Neuronal stem cell (in vitro differentiated cells): Measurements from ENCODE around the gene PROM2.
"Not testable (repeated sequence)": the region's sequence is repeated elsewhere in the genome, so short reads cannot be mapped to it uniquely, and the experiment has no call there.

Source experiments
- DNase-seq: peaks from one replicate; pipeline ENCODE4 v3.0.0-alpha.2; 2013; ENCODE audit warnings: low spot score
- H2AFZ ChIP-seq: one replicate; pipeline ENCODE4 v1.6.1; 2013; ENCODE audit warnings: mild to moderate bottlenecking, low read length, inconsistent platforms
- H2AK5ac ChIP-seq: 2 replicates; pipeline ENCODE4 v1.6.1; 2013; ENCODE audit warnings: low read depth, mild to moderate bottlenecking, inconsistent platforms, low read length, moderate library complexity, mixed read lengths
- H2BK120ac ChIP-seq: 2 replicates; pipeline ENCODE4 v1.6.1; 2013; ENCODE audit warnings: low read depth, mild to moderate bottlenecking, inconsistent platforms, low read length, moderate library complexity, mixed read lengths
- H2BK12ac ChIP-seq: one replicate; pipeline ENCODE4 v1.6.1; 2013; ENCODE audit warnings: low read length, inconsistent platforms
- H2BK15ac ChIP-seq: 2 replicates; pipeline ENCODE4 v1.6.1; 2013; ENCODE audit warnings: mild to moderate bottlenecking, low read length, inconsistent platforms, mixed read lengths
- H2BK5ac ChIP-seq: one replicate; pipeline ENCODE4 v1.6.1; 2013; ENCODE audit warnings: inconsistent platforms, mild to moderate bottlenecking, low read length, moderate library complexity
- H3K14ac ChIP-seq: one replicate; pipeline ENCODE4 v1.6.1; 2013; ENCODE audit warnings: low read length, inconsistent platforms
- H3K18ac ChIP-seq: 2 replicates; pipeline ENCODE4 v1.6.1; 2013; ENCODE audit warnings: low read length, inconsistent platforms
- H3K23ac ChIP-seq: 2 replicates; pipeline ENCODE4 v1.6.1; 2013; ENCODE audit warnings: low read depth, mild to moderate bottlenecking, mixed read lengths, low read length, inconsistent platforms; ENCODE audit not compliant: poor library complexity
- H3K27ac ChIP-seq: replicated peaks from 3 replicates; pipeline ENCODE4 v1.5.1; 2013; ENCODE audit warnings: low read length, inconsistent platforms
- H3K27me3 ChIP-seq, 3 experiments: 2 replicates each; pipeline ENCODE4 v1.6.1; 2013; ENCODE audit warnings: low read length in 3 of 3, mild to moderate bottlenecking in 2 of 3, inconsistent platforms in 1 of 3, low read depth in 1 of 3, mixed read lengths in 1 of 3, moderate library complexity in 1 of 3; ENCODE audit not compliant: control insufficient read depth in 3 of 3, insufficient read depth in 3 of 3
- H3K36me3 ChIP-seq, 2 donors: replicated peaks in 1 of 2; 2 replicates each; pipeline ENCODE4 v1.6.1; 2013; ENCODE audit warnings: low read length in 2 of 2; ENCODE audit not compliant: control insufficient read depth in 2 of 2, insufficient read depth in 2 of 2
- H3K4ac ChIP-seq: 2 replicates; pipeline ENCODE4 v1.6.1; 2013; ENCODE audit warnings: inconsistent platforms, mild to moderate bottlenecking, low read length, moderate library complexity
- H3K4me1 ChIP-seq, 2 donors: 1 replicate in 1 of 2; 2 replicates in 1 of 2; pipeline ENCODE4 v1.6.1; 2013; ENCODE audit warnings: low read length in 2 of 2, low read depth in 1 of 2; ENCODE audit not compliant: control insufficient read depth in 2 of 2, insufficient read depth in 1 of 2
- H3K4me2 ChIP-seq: one replicate; pipeline ENCODE4 v1.6.1; 2013; ENCODE audit warnings: mild to moderate bottlenecking, low read length, inconsistent platforms; ENCODE audit not compliant: insufficient read depth, poor library complexity, severe bottlenecking
- H3K4me3 ChIP-seq, 2 donors: 2 replicates each; pipeline ENCODE4 v1.5.1; 2013; ENCODE audit warnings: low read length in 2 of 2, mild to moderate bottlenecking in 2 of 2, inconsistent platforms in 1 of 2, moderate library complexity in 1 of 2
- H3K79me1 ChIP-seq: one replicate; pipeline ENCODE4 v1.6.1; 2013; ENCODE audit warnings: low read depth, mild to moderate bottlenecking, inconsistent platforms, low read length, moderate library complexity
- H3K9ac ChIP-seq: one replicate; pipeline ENCODE4 v1.6.1; 2013; ENCODE audit warnings: mild to moderate bottlenecking, low read depth, low read length, inconsistent platforms; ENCODE audit not compliant: poor library complexity
- H3K9me3 ChIP-seq, 2 donors: replicated peaks in 1 of 2; 2 replicates each; pipeline versions ENCODE3 to v1.6.1; 2013; ENCODE audit warnings: low read length in 2 of 2, mild to moderate bottlenecking in 2 of 2, inconsistent platforms in 1 of 2, low read depth in 1 of 2, mixed read lengths in 1 of 2, moderate library complexity in 1 of 2; ENCODE audit not compliant: control insufficient read depth in 2 of 2, insufficient read depth in 1 of 2
- H4K8ac ChIP-seq: one replicate; pipeline ENCODE4 v1.6.1; 2013; ENCODE audit warnings: low read depth, mild to moderate bottlenecking, inconsistent platforms, low read length, moderate library complexity
- H4K91ac ChIP-seq: one replicate; pipeline ENCODE4 v1.6.1; 2013; ENCODE audit warnings: low read length, low read depth, mild to moderate bottlenecking, inconsistent platforms; ENCODE audit not compliant: poor library complexity
- WGBS, 2 donors: extraction: QIAGEN DNeasy Blood & Tissue Kit; methylation state at CpG; one replicate each; pipeline ENCODE4 v1.1.7; 2013; ENCODE audit warnings: missing lambda C conversion rate in 2 of 2, mixed read lengths in 1 of 2; ENCODE audit not compliant: insufficient read length in 2 of 2, insufficient replicate concordance in 1 of 2; ENCODE audit errors: extremely low coverage in 2 of 2; 5-methylcytosine and 5-hydroxymethylcytosine counted together

PROM2 gene

GRCh38 chr2:95240556-95240955 is 33.7 kb upstream of the PROM2 start:
- H3K18ac ChIP-seq: no peak overlapping the region
- H2BK15ac ChIP-seq: no peak overlapping the region
- no peak overlapping the region for H3K27ac ChIP-seq
- no peak overlapping the region for H4K8ac ChIP-seq
- H3K14ac ChIP-seq: no peak overlapping the region
- no peak overlapping the region for H2BK5ac ChIP-seq
- peaks cover 5 to 8% of the 10 kb centered on the region in 2 donors for H3K9me3 ChIP-seq
- no peak overlapping the region for H2AK5ac ChIP-seq
- no peak overlapping the region for H3K23ac ChIP-seq
- no peak overlapping the region for H2BK12ac ChIP-seq
- no peak overlapping the region for H4K91ac ChIP-seq
- H3K9ac ChIP-seq: no peak overlapping the region
- H3K4ac ChIP-seq: no peak overlapping the region
- no peak for DNase-seq
- H3K36me3 ChIP-seq: no peaks in the 10 kb centered on the region
- no peaks in the 10 kb centered on the region for H3K4me1 ChIP-seq
- no peak overlapping the region for H2BK120ac ChIP-seq
- no peaks in the 10 kb centered on the region for H3K79me1 ChIP-seq
- peak overlapping the region in 1 of 2 donors; percentile 45 for H3K4me3 ChIP-seq
- H3K4me2 ChIP-seq: no peak overlapping the region
- no peaks in the 10 kb centered on the region for H3K27me3 ChIP-seq
- no CpG with 5 or more reads among the region's 5 CpGs for WGBS, 2 donors
- H2AFZ ChIP-seq: no peak overlapping the region

- H3K79me1 ChIP-seq, H2AFZ ChIP-seq, H3K4me3 ChIP-seq, H3K4me2 ChIP-seq, H3K4ac ChIP-seq, H3K27ac ChIP-seq, H2BK120ac ChIP-seq, H4K8ac ChIP-seq, DNase-seq, H4K91ac ChIP-seq, H2AK5ac ChIP-seq, H2BK12ac ChIP-seq, H3K9ac ChIP-seq, H3K14ac ChIP-seq, H3K4me1 ChIP-seq, H3K9me3 ChIP-seq, H3K36me3 ChIP-seq, H2BK15ac ChIP-seq, H2BK5ac ChIP-seq, H3K23ac ChIP-seq, H3K18ac ChIP-seq, H3K27me3 ChIP-seq: not testable (repeated sequence)
- WGBS, 2 donors: no CpG with 5 or more reads among the region's 1 CpG
Observed at GRCh38 chr2:95242084-95242483, 32.2 kb upstream of the PROM2 start.

- H3K4me3 ChIP-seq: no peak overlapping the region
- H2BK15ac ChIP-seq: no peak overlapping the region
- H3K14ac ChIP-seq: no peak overlapping the region
- H3K4me1 ChIP-seq: no peaks in the 10 kb centered on the region
- H3K27me3 ChIP-seq: no peaks in the 10 kb centered on the region
- H3K79me1 ChIP-seq: no peaks in the 10 kb centered on the region
- no peak overlapping the region for H2BK120ac ChIP-seq
- H2BK5ac ChIP-seq: no peak overlapping the region
- no peak for DNase-seq
- no peak overlapping the region for H2BK12ac ChIP-seq
- no peak overlapping the region for H2AFZ ChIP-seq
- H3K27ac ChIP-seq: no peak overlapping the region
- H4K91ac ChIP-seq: no peak overlapping the region
- H3K4ac ChIP-seq: no peak overlapping the region
- H3K23ac ChIP-seq: no peak overlapping the region
- H4K8ac ChIP-seq: no peak overlapping the region
- peaks cover 0 to 2% of the 10 kb centered on the region in 2 donors for H3K9me3 ChIP-seq
- H3K4me2 ChIP-seq: no peak overlapping the region
- H3K36me3 ChIP-seq: peaks cover 0 to 2% of the 10 kb centered on the region in 2 donors
- no peak overlapping the region for H2AK5ac ChIP-seq
- WGBS, 2 donors: no CpG with 5 or more reads among the region's 2 CpGs
- H3K9ac ChIP-seq: no peak overlapping the region
- H3K18ac ChIP-seq: no peak overlapping the region
Observed at GRCh38 chr2:95258271-95258670, 16.0 kb upstream of the PROM2 start.

GRCh38 chr2:95260028-95261023 is 13.9 kb upstream of the PROM2 start:
- Histone ChIP-seq H2AFZ (no peak overlapping the region), H2BK15ac (no peak overlapping the region), H2BK12ac (no peak overlapping the region), H3K18ac (peak overlapping the region; percentile 62), H3K14ac (no peak overlapping the region), H4K8ac (no peak overlapping the region), H3K79me1 (no peaks in the 10 kb centered on the region), H3K4me3 (no peak overlapping the region), H3K27ac (no peak overlapping the region), H3K23ac (no peak overlapping the region), H3K9me3 (peaks cover 0 to 2% of the 10 kb centered on the region in 2 donors), H3K27me3 (peaks cover 0 to 7% (median 0%) of the 10 kb centered on the region in 3 experiments), H2BK120ac (no peak overlapping the region), H3K9ac (no peak overlapping the region), H3K4me2 (no peak overlapping the region), H3K4ac (no peak overlapping the region), H3K4me1 (no peaks in the 10 kb centered on the region), H2AK5ac (no peak overlapping the region), H3K36me3 (peaks cover 0 to 2% of the 10 kb centered on the region in 2 donors), H2BK5ac (no peak overlapping the region), H4K91ac (no peak overlapping the region)
- no CpG with 5 or more reads among the region's 8 CpGs for WGBS, 2 donors
- no peak for DNase-seq
